ENCODE measurements around the gene MICAL3.

GRCh38 chr22:17744430-17744829, 279.9 kb downstream of the MICAL3 start:
- TF ChIP-seq CTCF (IDR thresholded peaks at IDR 0.05) (no peak), POLR2A (IDR thresholded peaks at IDR 0.05) (no peak), EP300 (IDR thresholded peaks at IDR 0.05) (no peak)
